K562 (cell line): ENCODE results near the gene RPS6KL1. TPM values are rescaled to one million over a fixed set of nuclear protein-coding genes. Genes with fewer than 3 reads are reported as not detected.
"Not testable (repeated sequence)": the region's sequence is repeated elsewhere in the genome, so short reads cannot be mapped to it uniquely, and the experiment has no call there.

Source experiments
- ATAC-seq: fragments of 200-7000 bp; cut with Tn5 transposase; 3 replicates; pipeline ENCODE4 v1.9.1; 2020; ENCODE audit warnings: moderate library complexity
- BruUV-seq: library from RNA; stranded (reverse); fragments of 400-500 nt; replicated peaks from 2 replicates; lab custom pipeline; 2021; lab: Mats Ljungman, UMichigan
- CTCF ChIA-PET: fragments of 300-600 bp; formaldehyde crosslinking; extraction: SDS; loops from one replicate; lab custom pipeline; 2021; ENCODE audit warnings: low intra/inter-chr PET ratio; lab: Yijun Ruan, JAX
- POLR2A ChIA-PET: fragments of 300-600, 350-650 bp; sonication (Branson Sonifier 250); formaldehyde crosslinking; extraction: SDS; loops from one replicate; lab custom pipeline; 2021; ENCODE audit warnings: antibody characterized with exemption, inconsistent platforms; lab: Yijun Ruan, JAX
- DNase-seq, 4 experiments: peaks; one replicate each; pipeline versions ENCODE4 v3.0.0 to v3.0.0-alpha.2; 2011 to 2018; ENCODE audit warnings: low spot score in 3 of 4, mixed read lengths in 3 of 4; ENCODE audit errors: extremely low read depth in 1 of 4
- FAIRE-seq: peaks from 2 replicates; lab custom pipeline; 2011; peaks lifted over from hg19 to GRCh38; lab: Jason Lieb, UNC
- H2AFZ ChIP-seq: 2 replicates; pipeline ENCODE4 v1.6.0; 2011; ENCODE audit warnings: low read depth, low read length, control low read depth, inconsistent platforms
- H3K27ac ChIP-seq: fragments of 200-600 bp; 3 replicates; pipeline ENCODE4 v1.8.0; 2011; ENCODE audit warnings: low read depth, mild to moderate bottlenecking, control low read depth, inconsistent platforms, low read length, moderate library complexity, mixed read lengths; ENCODE audit errors: extremely low read depth
- H3K27me3 ChIP-seq, 2 experiments: fragments of 300-600 bp in 1 of 2; 2 replicates in 1 of 2; 3 replicates in 1 of 2; pipeline versions ENCODE4 v1.6.0 to v1.8.0; 2011; ENCODE audit warnings: inconsistent platforms in 2 of 2, low read length in 2 of 2, mild to moderate bottlenecking in 1 of 2, mixed read lengths in 1 of 2, moderate library complexity in 1 of 2; ENCODE audit not compliant: control insufficient read depth in 2 of 2, insufficient read depth in 2 of 2
- H3K36me3 ChIP-seq: fragments of 300-600 bp; 3 replicates; pipeline ENCODE4 v1.8.0; 2011; ENCODE audit warnings: mild to moderate bottlenecking, low read length, inconsistent platforms; ENCODE audit not compliant: control insufficient read depth, insufficient read depth
- H3K4me1 ChIP-seq, 2 experiments: fragments of 200-600 bp in 1 of 2; replicated peaks in 1 of 2; 2 replicates in 1 of 2; 3 replicates in 1 of 2; pipeline versions ENCODE4 v1.5.1 to v1.8.0; 2011; ENCODE audit warnings: inconsistent platforms in 2 of 2, low read length in 2 of 2, mild to moderate bottlenecking in 1 of 2, mixed read lengths in 1 of 2, moderate library complexity in 1 of 2; ENCODE audit not compliant: control insufficient read depth in 2 of 2, insufficient read depth in 2 of 2
- H3K4me2 ChIP-seq: 2 replicates; pipeline ENCODE4 v1.6.1; 2011; ENCODE audit warnings: low read length, control low read depth, inconsistent platforms, mixed read lengths; ENCODE audit not compliant: insufficient read depth
- H3K4me3 ChIP-seq: fragments of 200-600 bp; sonication (generic), shearing (Covaris generic); 2 replicates; pipeline ENCODE4 v1.5.1; 2016; ENCODE audit warnings: control low read depth, inconsistent platforms
- H3K79me2 ChIP-seq: fragments of 200-600 bp; 3 replicates; pipeline ENCODE4 v1.8.0; 2011; ENCODE audit warnings: low read length, inconsistent platforms; ENCODE audit not compliant: control insufficient read depth, insufficient read depth
- H3K9ac ChIP-seq, 2 experiments: 2 replicates each; pipeline versions ENCODE4 v1.6.0 to v1.6.1; 2011; ENCODE audit warnings: low read depth in 2 of 2, low read length in 2 of 2, control low read depth in 1 of 2, inconsistent platforms in 1 of 2, mild to moderate bottlenecking in 1 of 2, mixed read lengths in 1 of 2; ENCODE audit not compliant: insufficient read depth in 1 of 2
- H3K9me1 ChIP-seq: one replicate; pipeline ENCODE4 v1.6.0; 2011; ENCODE audit warnings: inconsistent platforms, mild to moderate bottlenecking, low read length, moderate library complexity; ENCODE audit not compliant: control insufficient read depth, insufficient read depth
- H3K9me3 ChIP-seq: replicated peaks from 2 replicates; pipeline ENCODE4 v1.5.1; 2011; ENCODE audit warnings: low read depth, low read length, inconsistent platforms; ENCODE audit not compliant: control insufficient read depth, insufficient read depth
- H4K20me1 ChIP-seq: replicated peaks from 2 replicates; pipeline ENCODE4 v1.6.1; 2011; ENCODE audit warnings: low read length, inconsistent platforms, mixed read lengths; ENCODE audit not compliant: control insufficient read depth, insufficient read depth
- CEBPB ChIP-seq: fragments of 450-650 bp; IDR thresholded peaks from 2 replicates; pipeline ENCODE4 v1.6.1; 2016; ENCODE audit warnings: missing genetic modification characterization, missing compliant biosample characterization
- CEBPG ChIP-seq, 3 experiments: fragments of 200-800 bp in 1 of 3; sonication (Bioruptor generic) in 1 of 3; sonication (generic) in 1 of 3; formaldehyde crosslinking in 1 of 3; IDR thresholded peaks in 2 of 3; conservative IDR thresholded peaks in 1 of 3; 2 replicates each; pipeline versions ENCODE4 v1.6.1 to v1.8.0; 2016 to 2022; ENCODE audit warnings: missing compliant biosample characterization in 2 of 3, missing genetic modification characterization in 2 of 3, mild to moderate bottlenecking in 1 of 3, missing genetic modification reagents in 1 of 3
- RBM25 ChIP-seq: fragments of 200-400 bp; formaldehyde crosslinking; IDR thresholded peaks from 2 replicates; pipeline ENCODE4 v1.6.1; 2018; ENCODE audit warnings: low read length, low read depth, moderate library complexity; ENCODE audit not compliant: severe bottlenecking
- TOE1 ChIP-seq, 2 experiments: fragments of 450-650 bp in 1 of 2; sonication (generic) in 1 of 2; formaldehyde crosslinking in 1 of 2; IDR thresholded peaks; 2 replicates each; pipeline versions ENCODE4 v1.7.1 to v1.8.0; 2016 to 2022; ENCODE audit warnings: borderline replicate concordance in 2 of 2, mild to moderate bottlenecking in 2 of 2, antibody characterized with exemption in 1 of 2, inconsistent platforms in 1 of 2, low read depth in 1 of 2, missing genetic modification reagents in 1 of 2, moderate library complexity in 1 of 2
- ZNF384 ChIP-seq: IDR thresholded peaks from 2 replicates; pipeline ENCODE4 v1.6.1; 2012; ENCODE audit warnings: low read depth, low read length, improper control_type of control experiment
- WGBS: fragments of 100-300 bp; shearing (Covaris generic); methylation state at CpG from one replicate; pipeline ENCODE4 v1.1.6; 2016; ENCODE audit warnings: low coverage, mixed read lengths; ENCODE audit not compliant: insufficient coverage; ENCODE audit errors: missing lambda C conversion rate; 5-methylcytosine and 5-hydroxymethylcytosine counted together
- in situ Hi-C: fragments of 300-500 bp; cut with MboI; formaldehyde crosslinking; loops from 4 replicates; pipeline ENCODE4 v1.15.0; 2018; ENCODE audit warnings: inconsistent platforms, mixed read lengths
- intact Hi-C: fragments of 100-400 bp; cut with micrococcal nuclease; formaldehyde crosslinking; loops from 2 replicates; pipeline ENCODE4 v1.14.2; 2022
- polyA plus RNA-seq, 8 experiments: library from polyadenylated mRNA; depleted of rRNA in 4 of 8; stranded (reverse) in 5 of 8; unstranded in 3 of 8; fragments of >200 nt; fragmentation: Nextera tagmentation in 2 of 8; fragmentation: Illumina TruSeq in 1 of 8; extraction: Ambion mirVana in 2 of 8; extraction: Trizol in 1 of 8; gene quantifications; 2 replicates each; pipeline versions ENCODE4 v1.2.1 to v1.2.3, GENCODE V29; 2011 to 2014; ENCODE audit warnings: inconsistent platforms in 1 of 8, missing spikeins in 1 of 8
- total RNA-seq, 7 experiments: library from RNA; depleted of rRNA in 6 of 7; stranded (reverse); fragments of >200 nt in 6 of 7; fragmentation: Illumina TruSeq in 2 of 7; extraction: Trizol in 2 of 7; gene quantifications; 2 replicates each; pipeline versions ENCODE4 v1.2.1 to v1.2.3, GENCODE V29; 2011 to 2021; ENCODE audit warnings: low replicate concordance in 1 of 7

The RPS6KL1 gene
- total and polyA plus RNA-seq, 9 of the 15 experiments (the other 6 are each of a cell fraction or from before 2014, with no cell fraction given), result 0.91 to 15.5 (median 8.1) TPM

DNA sequence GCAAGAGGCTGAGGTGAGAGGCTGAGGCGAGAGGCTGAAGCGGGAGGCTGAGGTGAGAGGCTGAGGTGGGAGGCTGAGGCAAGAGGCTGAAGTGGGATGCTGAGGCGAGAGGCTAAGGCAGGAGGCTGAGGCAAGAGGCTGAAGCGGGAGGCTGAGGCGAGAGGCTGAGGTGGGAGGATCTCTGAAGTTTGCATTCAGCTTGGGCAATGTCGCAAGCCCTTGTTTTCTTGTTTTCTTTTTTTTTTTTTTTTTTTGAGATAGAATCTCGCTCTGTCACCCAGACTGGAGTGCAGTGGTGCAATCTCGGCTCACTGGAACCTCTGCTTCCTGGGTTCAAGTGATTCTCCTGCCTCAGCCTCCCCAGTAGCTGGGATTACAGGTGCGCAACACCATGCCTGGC, 8.7 kb upstream of the RPS6KL1 start:
- DNase-seq, H3K4me2 ChIP-seq, CTCF ChIA-PET, intact Hi-C loops, ATAC-seq, FAIRE-seq, H4K20me1 ChIP-seq, in situ Hi-C loops, H3K27me3 ChIP-seq, H3K79me2 ChIP-seq, H3K9ac ChIP-seq, H3K9me1 ChIP-seq, H3K9me3 ChIP-seq, H2AFZ ChIP-seq, H3K27ac ChIP-seq, H3K36me3 ChIP-seq, BruUV-seq, H3K4me3 ChIP-seq: not testable (repeated sequence)
- POLR2A ChIA-PET, result interaction anchor here (0.7 to 0.8 kb wide), 2 partner anchors 8 to 10 kb away, joined by 4 to 11 read pairs; partner anchors contain the start of gene RPS6KL1
- peaks cover 16 to 17% of the 10 kb centered on the region in 2 experiments; a peak in 4 of 5 replicates for H3K4me1 ChIP-seq
- WGBS, result 68% methylated on average over 4 of the region's 9 CpGs
- peak; percentile 43 for TF ChIP-seq RBM25
- peak; percentile 71 for TF ChIP-seq CEBPB (tag)
- peak; percentile 57 for TF ChIP-seq ZNF384

DNA sequence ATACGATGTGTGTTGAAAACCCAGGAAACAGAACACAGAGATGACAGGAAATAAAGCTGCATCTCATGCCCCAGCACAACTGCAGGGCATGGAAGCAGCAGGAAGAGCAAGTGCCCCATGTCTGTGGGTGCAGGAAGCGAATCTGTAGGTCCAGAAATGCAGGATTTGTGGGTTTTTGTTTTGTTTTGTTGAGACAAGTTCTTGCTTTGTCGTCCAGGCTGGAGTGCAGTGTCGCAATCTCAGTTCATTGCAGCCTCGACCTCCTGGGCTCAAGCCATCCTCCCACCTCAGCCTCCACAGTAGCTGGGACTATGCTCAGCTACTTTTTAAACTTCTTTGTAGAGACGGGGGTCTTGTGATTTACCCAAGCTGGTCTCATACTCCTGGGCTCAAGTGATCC, 6.2 kb upstream of the RPS6KL1 start:
- peak; percentile 31; the same call in 1 of the 2 replicates for TF ChIP-seq CEBPG (CRISPR knock-in tag; IDR thresholded peaks at IDR 0.05)
- TF ChIP-seq CEBPG (tag; conservative IDR thresholded peaks at IDR 0.05 in 1 of 2, IDR thresholded peaks at IDR 0.05 in 1 of 2), result no peak
- TF ChIP-seq CEBPB (tag), result peak; percentile 79
- TF ChIP-seq TOE1 (IDR thresholded peaks at IDR 0.05; ENCODE audit: borderline replicate concordance), result no peak
- no peak for TF ChIP-seq TOE1 (CRISPR knock-in tag; IDR thresholded peaks at IDR 0.05; ENCODE audit: borderline replicate concordance, low read depth)
- Histone ChIP-seq H4K20me1 (no peaks in the 10 kb centered on the region), H2AFZ (no peak overlapping the region), H3K27me3 (no peaks in the 10 kb centered on the region), H3K4me3 (no peak overlapping the region), H3K4me1 (peaks cover 11 to 19% of the 10 kb centered on the region in 2 experiments; a peak in 4 of 5 replicates), H3K79me2 (no peaks in the 10 kb centered on the region), H3K9me3 (no peaks in the 10 kb centered on the region), H3K9ac (no peak overlapping the region), H3K9me1 (no peaks in the 10 kb centered on the region), H3K4me2 (no peak overlapping the region), H3K36me3 (no peaks in the 10 kb centered on the region), H3K27ac (no peak overlapping the region)
- ATAC-seq (no peak), FAIRE-seq (no peak), DNase-seq (no peak)
- intact Hi-C loops, result no loop called here
- BruUV-seq, result no TSS peak
- CTCF ChIA-PET, result no interaction called here
- in situ Hi-C loops, result no loop called here
- WGBS, result 47% methylated on average over 6 of the region's 6 CpGs
- POLR2A ChIA-PET, result interaction anchor here (0.5 to 1.0 kb wide), 2 partner anchors 35 to 154 kb away, joined by 3 read pairs; no protein-coding TSS in a partner anchor
